GM18498 (cell line): ENCODE measurements around the gene CUL7.
"Not testable (repeated sequence)": the region's sequence is repeated elsewhere in the genome, so short reads cannot be mapped to it uniquely, and the experiment has no call there.

Experiments
- ATAC-seq: cut with Tn5 transposase; IDR thresholded peaks from one replicate; pipeline ENCODE4 v1.9.1; 2021; ENCODE audit warnings: mild to moderate bottlenecking, moderate library complexity; ENCODE audit not compliant: unreplicated experiment

CUL7 gene

DNA sequence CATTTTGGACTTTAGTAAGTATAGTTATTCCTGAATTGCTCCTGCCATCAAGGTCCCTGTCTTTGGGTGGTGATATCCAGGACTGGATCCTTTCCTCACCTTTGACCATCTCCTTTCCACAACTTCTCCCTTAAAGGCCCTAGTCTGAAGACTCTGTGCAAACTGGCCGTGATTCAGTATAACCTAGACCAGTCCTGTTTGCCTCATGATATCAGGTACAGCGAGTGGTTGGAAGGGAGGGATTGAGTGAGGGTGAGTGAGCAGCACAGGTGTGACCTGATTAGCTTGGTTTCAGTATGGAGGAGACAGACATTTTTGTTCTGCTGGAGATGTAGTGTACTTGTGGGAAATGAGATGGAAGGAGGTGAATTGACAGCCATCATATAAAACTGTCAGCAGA is 34.5 kb downstream of the CUL7 start:
- no peak for ATAC-seq

- no peak for ATAC-seq
These were observed 36.7 kb downstream of the CUL7 start for GRCh38 chr6:43016943-43017334.

DNA sequence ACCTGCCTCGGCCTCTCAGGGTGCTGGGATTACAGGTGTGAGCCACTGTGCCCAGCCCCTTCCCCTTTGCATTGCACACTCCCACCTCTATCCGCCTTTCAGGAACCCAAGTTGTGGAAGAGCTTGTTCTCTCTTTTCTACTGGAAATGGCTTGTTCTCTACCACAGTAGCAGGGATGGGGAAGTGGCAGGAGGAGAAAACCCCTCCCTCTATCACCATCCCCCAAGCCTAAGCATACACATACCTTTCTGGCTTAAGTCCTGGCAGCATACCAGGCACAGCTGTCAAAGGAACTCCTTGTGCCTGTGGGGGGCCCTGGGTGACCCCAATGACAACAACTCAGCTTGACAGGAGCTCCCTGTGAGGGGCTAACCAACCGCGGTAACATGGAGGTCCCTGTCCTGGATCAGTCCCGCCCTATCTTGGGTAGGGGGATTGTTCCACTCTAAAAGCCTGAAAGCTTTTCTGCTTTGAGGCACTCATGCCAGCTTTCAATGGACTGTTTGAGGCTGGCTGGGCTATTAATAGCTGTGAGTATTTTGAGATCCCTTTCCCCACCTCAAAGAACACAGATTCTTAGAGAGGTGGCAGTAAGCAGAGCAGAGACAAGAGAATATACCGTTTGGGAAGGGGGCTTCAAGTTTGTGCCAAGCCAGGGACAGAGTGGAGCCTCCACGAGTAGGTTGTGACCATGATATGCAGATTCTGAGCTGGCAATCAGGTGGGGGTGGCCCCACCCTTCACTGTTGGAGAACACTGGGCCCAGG is 37.3 kb downstream of the CUL7 start:
- ATAC-seq: no peak

- no peak for ATAC-seq
These were observed 39.2 kb downstream of the CUL7 start for GRCh38 chr6:43014434-43014909.

DNA sequence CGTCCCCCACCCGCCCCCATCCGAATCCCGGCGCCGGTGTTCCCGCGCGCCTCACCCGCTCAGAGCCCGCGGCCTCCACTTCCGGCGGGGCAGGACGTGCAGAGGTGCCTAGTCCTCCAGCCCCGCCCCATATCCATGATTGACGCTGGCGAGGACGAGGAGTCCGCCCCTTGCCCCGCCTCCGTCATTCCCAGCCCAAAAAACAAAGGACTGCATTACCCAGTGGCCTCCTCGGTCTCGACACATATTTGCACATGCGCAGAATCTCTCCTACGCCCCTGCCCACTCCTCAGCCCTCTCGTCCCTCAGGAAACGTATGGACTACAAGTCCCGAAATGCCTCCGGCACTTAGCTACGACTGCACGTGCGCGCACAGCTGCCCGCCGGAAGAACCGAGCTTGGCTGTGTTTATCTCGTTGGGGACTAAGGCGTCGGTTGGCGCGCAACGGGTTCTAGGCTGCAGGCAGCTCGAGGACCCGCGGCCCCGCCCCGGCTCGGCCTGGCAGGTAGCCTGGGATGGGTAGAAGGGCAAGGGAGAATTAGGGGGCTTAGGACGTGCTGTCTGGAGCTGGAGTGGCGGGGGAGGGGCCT is 39.7 kb downstream of the CUL7 start, which contains the start of the genes KLHDC3 and MEA1:
Gene KLHDC3 (plus strand): TSS at position 407 of the 591 bp plus-strand sequence. CDS start 2,944 bp downstream, outside the sequence.
Gene MEA1 (minus strand): TSS at position 104 of the 591 bp plus-strand sequence. CDS start 133 bp downstream, outside the sequence.
- peak; percentile 96 for ATAC-seq

- ATAC-seq: no peak
These were observed 40.4 kb downstream of the CUL7 start for GRCh38 chr6:43013097-43013842.

- ATAC-seq: no peak
These were observed 41.3 kb downstream of the CUL7 start for GRCh38 chr6:43012364-43012763.

DNA sequence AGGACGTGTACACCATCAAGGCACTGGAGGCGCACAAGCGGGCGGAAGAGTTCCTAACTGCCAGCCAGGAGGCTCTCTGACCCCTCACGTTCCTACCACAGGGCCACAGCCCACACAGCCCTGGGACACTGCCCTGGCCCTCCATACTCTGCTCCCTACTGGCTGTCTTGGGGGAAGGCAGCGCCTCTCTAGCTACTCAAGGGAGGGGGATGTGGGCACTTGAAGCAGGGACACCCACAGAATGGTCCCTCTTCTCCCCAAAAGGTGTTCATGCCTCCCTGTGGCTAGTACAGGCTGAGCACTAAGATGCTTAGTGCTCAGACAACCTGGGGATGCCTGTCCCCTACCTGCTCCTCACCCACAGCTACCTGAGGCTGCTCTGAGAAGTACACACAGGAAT is 42.4 kb downstream of the CUL7 start:
- ATAC-seq: no peak

- no peak for ATAC-seq
These were observed 44.5 kb downstream of the CUL7 start for GRCh38 chr6:43009124-43009523.

- no peak for ATAC-seq
These were observed 46.5 kb downstream of the CUL7 start for GRCh38 chr6:43007126-43007525.

DNA sequence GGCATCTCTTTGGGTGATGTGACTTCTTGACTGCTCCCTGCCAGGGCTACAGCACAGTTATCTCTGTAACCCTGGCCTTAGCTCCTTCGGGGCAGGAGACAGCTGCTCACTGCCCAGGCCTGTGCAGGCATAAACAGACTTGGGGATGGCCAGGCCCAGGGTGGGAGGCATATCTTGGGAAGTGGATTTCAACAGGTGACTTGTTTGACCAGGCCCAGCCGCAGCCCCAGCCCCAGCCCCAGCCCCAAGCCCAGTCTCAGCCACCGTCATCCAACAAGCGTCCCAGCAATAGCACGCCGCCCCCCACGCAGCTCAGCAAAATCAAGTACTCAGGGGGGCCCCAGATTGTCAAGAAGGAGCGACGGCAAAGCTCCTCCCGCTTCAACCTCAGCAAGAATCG is 47.4 kb downstream of the CUL7 start:
- no peak for ATAC-seq

- no peak for ATAC-seq
These were observed 47.8 kb downstream of the CUL7 start for GRCh38 chr6:43005844-43006243.

- ATAC-seq: no peak
These were observed 51.8 kb downstream of the CUL7 start for GRCh38 chr6:43001843-43002242.

DNA sequence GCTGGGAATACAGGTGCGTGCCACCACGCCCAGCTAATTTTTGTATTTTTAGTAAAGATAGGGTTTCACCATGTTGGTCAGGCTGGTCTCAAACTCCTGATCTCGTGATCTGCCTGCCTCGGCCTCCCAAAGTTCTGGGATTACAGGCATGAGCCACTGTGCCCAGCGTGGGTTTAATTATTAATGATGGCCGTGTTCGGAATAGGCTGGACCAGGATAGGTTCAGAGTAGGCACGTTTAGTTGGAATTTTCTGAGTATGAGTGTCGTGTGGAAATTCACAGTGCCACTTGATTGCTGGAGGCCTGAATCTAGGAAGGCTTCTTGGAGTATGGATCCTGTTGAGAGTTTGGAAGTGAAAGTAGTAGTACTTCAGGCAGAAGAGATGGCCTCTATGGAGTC is 55.4 kb downstream of the CUL7 start:
- ATAC-seq: not testable (repeated sequence)

DNA sequence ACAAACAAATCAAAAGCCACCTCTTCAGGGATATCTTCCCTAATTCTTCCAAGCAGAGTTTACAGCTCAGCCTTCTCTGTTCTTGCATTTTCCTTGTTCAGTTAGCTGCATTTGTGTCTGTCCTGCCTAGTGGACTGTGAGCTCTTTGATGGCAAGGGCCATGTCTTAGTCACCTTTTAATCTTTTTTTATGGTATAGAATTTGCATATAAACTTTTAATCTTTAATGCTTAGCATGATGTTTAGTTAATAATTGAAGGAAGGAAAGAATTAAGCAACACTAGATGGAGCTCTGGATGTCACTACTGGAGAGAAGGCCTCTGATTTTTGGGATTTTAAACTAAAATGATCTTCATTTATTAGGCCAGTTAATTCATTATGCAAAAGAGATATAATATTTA is 57.1 kb downstream of the CUL7 start:
- no peak for ATAC-seq

GRCh38 chr6:42993445-42993844 is 60.2 kb downstream of the CUL7 start:
- ATAC-seq: no peak

DNA sequence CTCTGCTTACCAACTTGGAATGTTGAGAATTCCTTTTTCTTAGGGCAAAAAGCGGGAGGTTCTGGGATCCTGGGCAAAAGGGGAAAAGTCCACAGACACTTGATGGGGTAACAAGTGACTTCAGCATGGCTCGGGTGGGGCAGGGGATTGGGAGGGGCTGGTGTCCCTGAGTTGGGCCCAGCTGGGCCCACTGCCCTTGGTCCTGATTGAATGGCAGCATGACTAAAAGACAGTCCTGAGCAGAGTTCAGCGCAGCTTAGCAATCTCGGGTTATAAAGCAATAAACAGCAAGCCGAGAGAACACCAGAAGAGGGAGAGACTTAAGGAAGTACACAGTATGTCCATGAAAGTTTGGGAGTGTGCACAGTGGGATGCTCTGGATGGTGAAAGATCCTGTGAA is 63.7 kb downstream of the CUL7 start:
- ATAC-seq: no peak

DNA sequence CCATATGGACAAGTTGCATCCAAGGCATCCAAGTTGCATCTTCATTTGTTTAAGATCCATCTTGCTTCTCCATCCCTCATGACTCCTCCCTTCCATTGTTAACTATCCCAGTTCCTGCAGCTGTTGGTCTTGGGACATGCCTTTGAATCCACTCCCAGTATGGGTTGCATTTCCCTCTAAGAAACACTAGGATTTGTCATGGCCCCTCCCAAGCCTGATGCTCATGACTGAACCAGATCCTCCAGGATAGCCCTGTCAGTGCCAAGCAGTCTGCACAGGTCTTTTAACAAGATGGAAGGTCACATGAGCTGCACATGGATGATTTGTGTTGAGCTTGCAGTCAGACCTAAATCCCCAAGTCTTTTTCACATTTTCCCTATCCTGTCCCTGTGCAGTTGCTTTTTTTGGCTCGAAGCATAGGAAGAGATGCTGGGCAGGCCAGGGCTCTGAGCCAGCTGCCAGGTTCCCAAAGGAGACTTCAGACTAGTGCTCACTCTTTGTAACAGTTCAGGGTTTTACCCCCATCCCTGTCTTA is 65.1 kb downstream of the CUL7 start:
- no peak for ATAC-seq
